IMR-90 (cell line): ENCODE results near the gene GALNT17. TPM values are rescaled to one million over a fixed set of nuclear protein-coding genes. Genes with fewer than 3 reads are reported as not detected.

Source experiments
- ATAC-seq: fragments of 200-7000 bp; cut with Tn5 transposase; 2 replicates; pipeline ENCODE4 v1.9.1; 2020; ENCODE audit warnings: low read depth, mild to moderate bottlenecking, moderate library complexity
- BruUV-seq: library from RNA; stranded (reverse); fragments of 400-500 nt; replicated peaks from 2 replicates; lab custom pipeline; 2021; lab: Mats Ljungman, UMichigan
- CTCF ChIA-PET: fragments of 300-600 bp; formaldehyde crosslinking; extraction: SDS; loops from one replicate; lab custom pipeline; 2021; ENCODE audit warnings: antibody characterized with exemption; lab: Yijun Ruan, JAX
- POLR2A ChIA-PET: fragments of 300-600 bp; sonication (Branson Sonifier 250); formaldehyde crosslinking; loops from one replicate; lab custom pipeline; 2022; ENCODE audit warnings: antibody characterized with exemption; ENCODE audit not compliant: unreplicated experiment; lab: Charles Lee
- DNase-seq: peaks from one replicate; pipeline ENCODE4 v3.0.0; 2013
- H2AFZ ChIP-seq: replicated peaks from 2 replicates; pipeline ENCODE3; 2013; ENCODE audit warnings: low read length, mild to moderate bottlenecking; ENCODE audit not compliant: poor library complexity
- H2AK5ac ChIP-seq: 2 replicates; pipeline ENCODE4 v1.6.1; 2013; ENCODE audit warnings: low read depth, low read length, inconsistent platforms
- H2AK9ac ChIP-seq: replicated peaks from 2 replicates; pipeline ENCODE3; 2013; ENCODE audit warnings: mild to moderate bottlenecking, low read depth, low read length, moderate library complexity; ENCODE audit not compliant: poor library complexity
- H2BK120ac ChIP-seq: 2 replicates; pipeline ENCODE4 v1.6.1; 2013; ENCODE audit warnings: low read depth, low read length, inconsistent platforms
- H2BK15ac ChIP-seq: 3 replicates; pipeline ENCODE4 v1.6.1; 2013; ENCODE audit warnings: low read depth, low read length, inconsistent platforms
- H2BK20ac ChIP-seq: 2 replicates; pipeline ENCODE4 v1.6.1; 2013; ENCODE audit warnings: low read depth, mild to moderate bottlenecking, inconsistent platforms, low read length, moderate library complexity
- H2BK5ac ChIP-seq: 2 replicates; pipeline ENCODE4 v1.6.1; 2013; ENCODE audit warnings: mild to moderate bottlenecking, low read depth, low read length, inconsistent platforms; ENCODE audit not compliant: poor library complexity, severe bottlenecking
- H3K14ac ChIP-seq: replicated peaks from 2 replicates; pipeline ENCODE4 v1.6.1; 2013; ENCODE audit warnings: low read depth, low read length, inconsistent platforms
- H3K18ac ChIP-seq: 2 replicates; pipeline ENCODE4 v1.6.1; 2013; ENCODE audit warnings: low read depth, low read length, control low read depth
- H3K23ac ChIP-seq: 2 replicates; pipeline ENCODE4 v1.6.1; 2013; ENCODE audit warnings: low read depth, low read length, inconsistent platforms
- H3K27ac ChIP-seq: 2 replicates; pipeline ENCODE4 v1.5.1; 2013; ENCODE audit warnings: mild to moderate bottlenecking, control low read depth, low read length; ENCODE audit not compliant: insufficient read depth
- H3K27me3 ChIP-seq: 2 replicates; pipeline ENCODE4 v1.6.1; 2013; ENCODE audit warnings: low read length; ENCODE audit not compliant: control insufficient read depth, insufficient read depth
- H3K36me3 ChIP-seq: 2 replicates; pipeline ENCODE4 v1.6.1; 2013; ENCODE audit warnings: low read length, mixed read lengths; ENCODE audit not compliant: control insufficient read depth, insufficient read depth
- H3K4ac ChIP-seq: 2 replicates; pipeline ENCODE4 v1.6.1; 2013; ENCODE audit warnings: low read depth, low read length, inconsistent platforms
- H3K4me1 ChIP-seq: 2 replicates; pipeline ENCODE4 v1.6.1; 2013; ENCODE audit warnings: low read length, mixed read lengths; ENCODE audit not compliant: control insufficient read depth, insufficient read depth
- H3K4me2 ChIP-seq: 2 replicates; pipeline ENCODE4 v1.6.1; 2013; ENCODE audit warnings: low read depth, mild to moderate bottlenecking, control low read depth, low read length, moderate library complexity
- H3K4me3 ChIP-seq: 2 replicates; pipeline ENCODE4 v1.5.1; 2013; ENCODE audit warnings: low read depth, mild to moderate bottlenecking, control low read depth, low read length, moderate library complexity; ENCODE audit not compliant: insufficient read depth
- H3K56ac ChIP-seq: 2 replicates; pipeline ENCODE4 v1.6.1; 2013; ENCODE audit warnings: low read length, inconsistent platforms; ENCODE audit not compliant: insufficient read depth; ENCODE audit errors: extremely low read depth
- H3K79me1 ChIP-seq, 2 experiments: 2 replicates each; pipeline ENCODE4 v1.6.1; 2013; ENCODE audit warnings: low read length in 2 of 2, inconsistent platforms in 1 of 2, low read depth in 1 of 2
- H3K9ac ChIP-seq: 2 replicates; pipeline ENCODE4 v1.6.1; 2013; ENCODE audit warnings: low read depth, low read length, control low read depth
- H3K9me1 ChIP-seq: 2 replicates; pipeline ENCODE4 v1.6.1; 2013; ENCODE audit warnings: low read length, inconsistent platforms; ENCODE audit not compliant: insufficient read depth
- H3K9me3 ChIP-seq: 2 replicates; pipeline ENCODE4 v1.6.1; 2013; ENCODE audit warnings: low read length; ENCODE audit not compliant: control insufficient read depth, insufficient read depth
- H4K20me1 ChIP-seq: 2 replicates; pipeline ENCODE4 v1.6.1; 2013; ENCODE audit warnings: low read length, inconsistent platforms; ENCODE audit not compliant: insufficient read depth
- H4K5ac ChIP-seq: 2 replicates; pipeline ENCODE4 v1.6.1; 2013; ENCODE audit warnings: mild to moderate bottlenecking, low read depth, low read length, control low read depth
- H4K8ac ChIP-seq, 2 experiments: 2 replicates each; pipeline ENCODE4 v1.6.1; 2013; ENCODE audit warnings: low read depth in 2 of 2, low read length in 2 of 2, control low read depth in 1 of 2, inconsistent platforms in 1 of 2
- H4K91ac ChIP-seq: 2 replicates; pipeline ENCODE4 v1.6.1; 2013; ENCODE audit warnings: low read depth, low read length, inconsistent platforms; ENCODE audit not compliant: insufficient read depth
- BHLHE40 ChIP-seq: fragments of 150-350 bp; IDR thresholded peaks from 2 replicates; pipeline ENCODE4 v1.6.1; 2016; ENCODE audit warnings: mild to moderate bottlenecking, low read depth, low read length
- CHD1 ChIP-seq: IDR thresholded peaks from 2 replicates; pipeline ENCODE4 v1.6.1; 2012; ENCODE audit warnings: low read depth, low read length, improper control_type of control experiment
- CTCF ChIP-seq: conservative IDR thresholded peaks from 2 replicates; pipeline ENCODE4 v1.5.1; 2012; ENCODE audit warnings: mild to moderate bottlenecking, low read depth, low read length, improper control_type of control experiment
- ELK1 ChIP-seq: fragments of 150-350 bp; IDR thresholded peaks from 2 replicates; pipeline ENCODE4 v1.6.1; 2016; ENCODE audit warnings: low read depth, mild to moderate bottlenecking, low read length, moderate library complexity, borderline replicate concordance
- FOS ChIP-seq: fragments of 150-350 bp; IDR thresholded peaks from 2 replicates; pipeline ENCODE4 v1.6.1; 2016; ENCODE audit warnings: low read depth, low read length
- MAFK ChIP-seq: IDR thresholded peaks from 2 replicates; pipeline ENCODE4 v1.6.1; 2012; ENCODE audit warnings: low read depth, low read length, improper control_type of control experiment
- MAZ ChIP-seq: IDR thresholded peaks from 2 replicates; pipeline ENCODE4 v1.6.1; 2012; ENCODE audit warnings: low read depth, mild to moderate bottlenecking, low read length, improper control_type of control experiment, moderate library complexity, borderline replicate concordance
- MXI1 ChIP-seq: IDR thresholded peaks from 2 replicates; pipeline ENCODE4 v1.6.1; 2012; ENCODE audit warnings: low read depth, mild to moderate bottlenecking, low read length, moderate library complexity, borderline replicate concordance
- POLR2A ChIP-seq: IDR thresholded peaks from 2 replicates; pipeline ENCODE4 v1.6.1; 2012; ENCODE audit warnings: mild to moderate bottlenecking, low read depth, low read length
- RAD21 ChIP-seq: IDR thresholded peaks from 2 replicates; pipeline ENCODE4 v1.6.1; 2012; ENCODE audit warnings: low read length, improper control_type of control experiment
- RCOR1 ChIP-seq: IDR thresholded peaks from 2 replicates; pipeline ENCODE4 v1.6.1; 2012; ENCODE audit warnings: mild to moderate bottlenecking, low read length, improper control_type of control experiment; ENCODE audit not compliant: insufficient replicate concordance
- RFX5 ChIP-seq: IDR thresholded peaks from 2 replicates; pipeline ENCODE4 v1.8.0; 2012; ENCODE audit warnings: low read depth, mild to moderate bottlenecking, low read length, moderate library complexity
- USF2 ChIP-seq: fragments of 150-350 bp; IDR thresholded peaks from 2 replicates; pipeline ENCODE4 v1.6.1; 2017; ENCODE audit warnings: mild to moderate bottlenecking, antibody characterized with exemption, low read length, low read depth
- WGBS, 2 experiments: methylation state at CpG; one replicate each; pipeline versions ENCODE4 v1.1.5 to v1.1.7; 2013; ENCODE audit warnings: missing lambda C conversion rate in 2 of 2; ENCODE audit not compliant: insufficient read length in 1 of 2; ENCODE audit errors: extremely low coverage in 2 of 2; 5-methylcytosine and 5-hydroxymethylcytosine counted together
- dilution Hi-C: fragments of 300-500 bp; cut with HindIII; formaldehyde crosslinking; loops from one replicate; pipeline ENCODE4 v1.14.3; 2018; ENCODE audit warnings: low sequenced_read_pairs; ENCODE audit not compliant: unreplicated experiment
- in situ Hi-C: fragments of 300-500 bp; cut with MboI; formaldehyde crosslinking; loops from 3 replicates; pipeline ENCODE4 v1.14.3; 2019; ENCODE audit warnings: low sequenced_read_pairs, inconsistent platforms, mixed read lengths
- intact Hi-C: fragments of 100-400 bp; cut with micrococcal nuclease; formaldehyde crosslinking; loops from 2 replicates; pipeline ENCODE4 v1.10.0; 2022
- polyA plus RNA-seq, 3 experiments: library from polyadenylated mRNA; depleted of rRNA; stranded (reverse); fragments of >200 nt; gene quantifications; 2 replicates each; pipeline ENCODE4 v1.2.3, GENCODE V29; 2012; ENCODE audit warnings: low replicate concordance in 1 of 3
- total RNA-seq: library from RNA; depleted of rRNA; stranded (reverse); fragments of >200 nt; gene quantifications from 2 replicates; pipeline ENCODE4 v1.2.3, GENCODE V29; 2012

The GALNT17 gene
- total and polyA plus RNA-seq, 2 of the 4 experiments (the other 2 are of a cell fraction): not detected

- H3K9me3 ChIP-seq: peaks cover 20% of the 10 kb centered on the region; the same call in 1 of the 2 replicates
- 56% methylated on average over 5 of the region's 16 CpGs; no CpG with 5 or more reads in 1 of the 2 experiments for WGBS, 2 experiments
- H2BK20ac ChIP-seq: no peak overlapping the region
- H2AFZ ChIP-seq: no peak overlapping the region
- no peak overlapping the region for H2AK5ac ChIP-seq
- no peak overlapping the region for H2BK120ac ChIP-seq
- no peaks in the 10 kb centered on the region for H3K27me3 ChIP-seq
- BruUV-seq: no TSS peak
- no peak overlapping the region for H2BK5ac ChIP-seq
- in situ Hi-C loops (no loop called here), dilution Hi-C loops (no loop called here), intact Hi-C loops (no loop called here)
- no peaks in the 10 kb centered on the region for H4K20me1 ChIP-seq
- TF ChIP-seq USF2 (no peak), FOS (no peak), RFX5 (no peak), MXI1 (no peak), CTCF (no peak), ELK1 (no peak), RAD21 (no peak), RCOR1 (no peak), BHLHE40 (no peak), CHD1 (no peak), MAZ (no peak), MAFK (no peak), POLR2A (no peak)
- H4K5ac ChIP-seq: no peak overlapping the region
- no peak overlapping the region for H2AK9ac ChIP-seq
- ATAC-seq (no peak), DNase-seq (no peak)
- ChIA-PET CTCF (no interaction called here), POLR2A (no interaction called here)
- no peaks in the 10 kb centered on the region for H3K79me1 ChIP-seq
- H3K27ac ChIP-seq: no peak overlapping the region
- H3K14ac ChIP-seq: no peak overlapping the region
- no peaks in the 10 kb centered on the region for H3K4me1 ChIP-seq
- no peak overlapping the region for H3K4me2 ChIP-seq
- H3K9ac ChIP-seq: no peak overlapping the region
- H3K4me3 ChIP-seq: no peak overlapping the region
- no peak overlapping the region for H3K18ac ChIP-seq
- H3K36me3 ChIP-seq: no peaks in the 10 kb centered on the region
- no peak overlapping the region for H2BK15ac ChIP-seq
- no peaks in the 10 kb centered on the region for H3K9me1 ChIP-seq
- H3K56ac ChIP-seq: no peak overlapping the region
- H3K4ac ChIP-seq: no peak overlapping the region
- no peak overlapping the region for H4K8ac ChIP-seq
- H4K91ac ChIP-seq: no peak overlapping the region
- H3K23ac ChIP-seq: no peak overlapping the region
Observed at GRCh38 chr7:71403202-71403946, 271.4 kb downstream of the GALNT17 start.
